Central memory CD4-positive, alpha-beta T cell (primary cell): Measurements from ENCODE around the gene GNA12.

Source experiments
- DNase-seq: peaks from one replicate; pipeline ENCODE4 v3.0.0; 2022
- total RNA-seq, 3 experiments: gene quantifications; one replicate each; lab custom pipeline; 2026; lab: John Stamatoyannopoulos, UW

Gene GNA12
- 18.1 to 49.9 (median 36.2) reads per million in 3 experiments for total RNA-seq

DNA sequence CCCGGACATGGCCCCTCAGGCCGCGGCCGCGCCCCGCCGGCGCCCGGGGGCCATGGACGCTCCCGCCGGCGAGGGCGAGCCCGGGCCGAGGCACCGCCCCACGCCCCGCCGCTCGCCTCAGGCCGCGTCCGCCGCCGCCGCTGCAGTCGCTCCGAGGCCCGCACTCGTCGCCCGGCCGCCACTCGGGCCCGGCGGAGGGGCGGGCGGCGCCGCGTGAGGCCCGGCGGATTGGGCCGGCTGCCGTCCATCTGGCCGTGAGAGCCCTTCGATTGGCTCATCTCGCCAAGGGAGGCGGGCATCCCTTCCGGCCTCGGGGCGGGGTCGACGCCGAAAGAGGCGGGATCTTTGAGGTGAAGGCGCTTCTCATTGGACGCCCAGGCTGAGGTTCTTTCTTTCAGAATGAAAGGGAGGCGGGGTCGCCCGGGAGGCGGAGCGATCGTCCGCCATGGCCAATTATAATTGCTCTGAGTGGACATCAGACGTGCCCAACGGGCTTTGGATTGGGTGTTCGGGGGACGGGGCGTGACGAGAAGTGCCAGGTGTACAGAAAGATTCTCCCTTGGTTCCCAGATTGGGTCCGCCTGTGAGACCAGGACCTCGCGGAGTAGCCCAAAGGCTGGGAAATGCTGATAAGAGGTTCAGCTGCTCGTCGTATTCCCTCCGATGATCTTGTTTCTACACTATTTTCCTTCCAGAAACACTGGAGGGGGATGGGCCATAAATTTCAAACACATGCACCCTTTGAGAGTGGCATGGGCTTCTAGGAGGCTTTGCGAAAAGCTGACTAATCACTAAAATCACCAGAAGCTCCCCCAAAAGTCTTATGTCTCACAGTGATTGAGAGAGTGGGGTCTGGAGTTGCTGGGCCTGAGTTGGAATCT lies at the start of gene GNA12:
Gene GNA12 (minus strand): TSS at position 156 of the 881 bp plus-strand sequence. CDS start 147 bp downstream, at position 9.
- DNase-seq, result peak; percentile 97

- no peak for DNase-seq
These were observed 49.3 kb upstream of the GNA12 start for GRCh38 chr7:2893411-2893861.

DNA sequence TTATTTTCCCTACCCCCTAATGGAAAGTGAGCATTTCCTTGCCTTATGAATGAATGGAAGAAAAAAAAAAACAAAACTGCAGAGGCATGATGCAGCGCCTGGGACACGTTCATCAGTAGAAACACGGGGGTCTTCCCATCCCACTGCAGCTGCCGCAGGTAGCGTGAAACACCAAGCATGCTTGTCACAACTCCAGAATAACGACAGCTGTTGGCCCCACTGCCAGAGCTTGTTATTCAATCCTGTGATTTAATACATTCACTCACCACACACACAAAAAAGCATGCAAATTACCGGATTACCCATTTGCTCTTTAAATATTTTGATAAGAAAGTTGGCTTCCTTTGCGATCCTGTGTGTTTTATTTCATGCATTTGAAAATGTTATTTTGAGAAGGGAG lies 48.4 kb upstream of the GNA12 start:
- DNase-seq, result no peak

DNA sequence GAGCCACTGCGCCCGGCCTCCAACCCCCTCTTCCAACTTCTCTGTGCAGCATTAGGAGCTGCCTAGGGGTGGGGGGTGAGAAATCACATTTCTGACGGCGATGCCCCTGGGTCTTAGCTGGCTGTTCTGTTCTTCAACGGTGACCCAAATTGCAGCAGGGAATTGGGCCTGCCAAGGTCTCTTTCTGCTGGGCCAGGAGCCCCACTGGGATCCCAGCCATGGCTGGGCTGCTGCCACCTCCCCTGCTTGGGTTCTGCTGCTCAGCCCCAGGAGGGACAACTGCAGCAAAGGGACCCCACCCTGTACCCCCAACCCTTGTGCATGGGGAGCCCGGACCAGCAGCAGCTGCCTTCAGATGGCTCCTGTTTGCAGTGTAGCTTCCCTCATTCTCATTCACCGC lies 43.7 kb upstream of the GNA12 start:
- DNase-seq, result no peak

GRCh38 chr7:2886900-2887299 lies 42.8 kb upstream of the GNA12 start:
- peak; percentile 40 for DNase-seq

GRCh38 chr7:2886391-2886790 lies 42.3 kb upstream of the GNA12 start:
- DNase-seq, result no peak

DNA sequence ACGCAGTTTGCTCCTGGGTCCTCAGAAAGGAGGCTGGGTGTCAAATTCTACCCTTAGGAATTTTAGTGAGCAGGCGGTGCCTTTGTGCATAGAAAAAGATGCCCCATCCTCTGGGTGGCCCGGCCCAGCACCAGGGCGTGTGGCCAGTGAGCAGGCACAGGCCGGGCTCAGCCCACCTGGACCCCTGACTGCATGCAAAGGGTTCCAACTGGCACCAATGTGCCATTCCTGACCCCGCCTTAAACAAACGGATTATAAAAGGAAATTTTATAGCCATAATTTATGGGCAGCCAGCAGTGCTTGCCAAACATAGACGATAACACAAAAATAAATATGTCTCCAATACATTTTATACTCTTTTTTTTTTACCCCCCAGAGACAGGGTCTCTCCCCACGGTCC lies 40.1 kb upstream of the GNA12 start:
- DNase-seq, result no peak

DNA sequence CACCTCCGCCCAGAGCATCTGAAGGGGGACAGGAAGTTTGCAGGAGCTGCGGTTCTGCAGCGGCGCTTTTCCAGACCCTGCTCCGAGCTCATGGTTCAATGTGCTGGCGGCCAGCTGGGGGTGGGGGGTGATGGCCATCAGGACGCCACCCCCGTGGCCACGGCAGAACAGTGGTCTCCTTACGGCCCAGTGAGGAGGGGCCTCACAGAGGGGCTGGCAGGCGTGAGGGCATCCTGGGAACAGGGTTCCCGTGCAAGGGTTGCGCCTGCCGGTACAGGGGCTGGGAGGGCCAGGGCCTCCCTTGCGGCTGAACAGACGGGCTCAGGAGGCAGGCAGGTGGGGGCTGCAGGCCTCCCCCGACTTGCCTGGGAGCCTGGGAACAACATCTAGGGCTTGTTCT lies 39.0 kb upstream of the GNA12 start:
- no peak for DNase-seq

GRCh38 chr7:2882111-2882510 lies 38.0 kb upstream of the GNA12 start:
- DNase-seq, result no peak

DNA sequence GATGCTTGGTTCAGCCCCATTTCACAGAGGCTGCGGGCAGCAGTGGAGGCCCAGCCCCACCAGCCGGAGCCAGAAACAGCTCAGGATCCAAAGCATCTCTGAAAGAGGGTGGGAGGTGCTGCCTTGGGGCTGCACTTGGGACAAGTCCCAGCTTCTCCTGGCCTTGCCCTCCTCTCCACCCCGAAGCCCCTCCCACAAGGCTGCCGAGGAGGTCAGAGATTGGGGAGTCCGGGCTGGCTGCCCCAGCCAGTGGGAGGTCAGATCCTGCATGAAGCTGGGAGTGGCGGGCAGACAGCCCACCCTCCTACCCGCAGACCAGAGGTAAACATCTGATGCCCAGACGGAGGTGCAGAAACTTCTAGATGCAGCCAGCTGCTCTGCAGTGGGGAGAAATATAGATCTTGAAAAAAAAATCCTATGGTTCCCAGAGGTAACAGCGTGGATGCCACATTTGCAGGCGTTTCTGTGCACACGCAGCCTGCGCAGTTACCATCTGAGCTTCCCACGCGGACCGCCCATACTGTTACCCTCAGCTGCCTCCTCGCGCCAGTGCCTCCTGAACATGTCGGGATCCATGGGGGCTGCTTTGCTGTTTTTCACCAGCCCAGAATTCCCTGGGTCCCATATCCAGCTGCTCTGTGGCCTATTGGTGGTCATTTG lies 36.9 kb upstream of the GNA12 start:
- DNase-seq, result no peak

DNA sequence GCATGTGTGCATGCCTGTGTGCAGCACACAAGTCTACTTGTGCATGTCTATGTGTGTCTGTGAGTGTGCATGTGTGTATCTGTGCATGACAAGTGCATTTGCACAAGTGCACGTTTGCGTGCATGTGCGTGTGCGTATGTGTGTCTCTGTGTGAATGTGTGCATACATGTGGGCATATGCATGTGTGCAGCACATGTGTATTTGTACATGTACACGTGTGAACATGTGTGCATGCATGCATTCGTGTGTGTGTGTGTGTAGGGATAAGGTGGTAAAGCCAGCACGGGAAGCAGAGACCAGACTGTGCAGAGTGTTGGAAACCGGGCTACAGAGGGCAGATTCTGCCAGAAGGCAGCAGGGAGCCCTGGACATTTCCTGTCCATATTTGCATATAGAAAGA lies 35.9 kb upstream of the GNA12 start:
- DNase-seq, result no peak

DNA sequence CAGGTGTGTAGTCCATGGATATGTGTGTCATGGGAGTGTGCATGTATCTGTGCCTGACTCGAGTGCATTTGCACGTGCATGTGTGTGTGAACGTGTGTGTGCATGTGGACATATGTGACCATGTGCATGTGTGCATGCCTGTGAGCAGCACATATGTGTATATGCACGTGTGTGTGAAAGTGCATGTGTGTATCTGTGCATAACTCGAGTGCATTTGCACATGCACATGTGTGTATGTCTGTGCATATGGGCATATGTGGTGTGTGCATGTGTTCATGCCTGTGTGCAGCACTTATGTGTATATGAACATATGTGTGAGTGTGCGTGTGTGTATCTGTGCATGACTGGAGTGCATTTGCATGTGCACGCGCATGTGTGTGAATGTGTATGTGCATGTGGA lies 35.2 kb upstream of the GNA12 start:
- DNase-seq, result no peak

GRCh38 chr7:2878306-2878705 lies 34.2 kb upstream of the GNA12 start:
- no peak for DNase-seq

GRCh38 chr7:2876031-2876731 lies 32.1 kb upstream of the GNA12 start:
- no peak for DNase-seq

DNA sequence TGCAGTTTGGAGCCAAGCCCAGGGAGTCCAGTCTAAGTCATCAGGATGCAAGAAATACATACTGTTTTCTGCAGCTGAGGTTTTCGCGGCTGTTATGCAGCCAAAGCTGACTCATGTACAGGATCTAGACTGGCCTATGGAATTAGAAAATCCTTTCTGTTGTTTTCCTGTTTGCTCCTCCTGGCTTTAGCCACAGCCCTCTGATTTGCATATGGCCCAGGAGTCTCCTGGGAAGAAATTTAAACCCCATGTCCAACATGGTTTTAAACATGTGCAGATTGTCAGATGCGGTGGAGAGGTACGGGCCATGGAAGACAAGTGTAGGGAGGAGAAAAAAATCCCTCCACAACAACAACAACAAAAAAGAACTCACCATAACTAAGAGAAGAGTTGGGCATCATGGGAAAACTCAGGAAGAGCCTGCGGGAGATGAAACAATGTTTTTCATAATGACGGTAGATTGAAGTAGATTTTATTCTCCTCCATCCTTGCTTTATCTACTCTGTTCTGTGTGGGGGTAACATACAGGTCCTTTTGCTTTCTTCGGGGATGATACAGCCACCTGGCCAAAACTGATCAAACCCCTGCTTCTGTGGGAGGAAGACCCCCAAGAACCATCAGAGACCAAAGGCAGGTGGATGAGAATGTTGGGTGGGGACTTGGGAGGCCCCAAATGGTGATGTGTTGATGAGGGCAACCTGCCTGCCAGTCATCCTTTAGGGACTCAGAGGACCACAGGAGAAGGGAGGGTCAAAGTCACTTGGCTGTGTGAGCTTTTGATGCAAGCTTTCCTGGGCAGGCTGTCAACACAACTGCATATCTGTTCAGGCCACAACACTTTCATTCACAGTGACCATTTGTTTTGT lies 29.8 kb upstream of the GNA12 start:
- no peak for DNase-seq

- DNase-seq, result no peak
These were observed 29.0 kb upstream of the GNA12 start for GRCh38 chr7:2873146-2873545.

DNA sequence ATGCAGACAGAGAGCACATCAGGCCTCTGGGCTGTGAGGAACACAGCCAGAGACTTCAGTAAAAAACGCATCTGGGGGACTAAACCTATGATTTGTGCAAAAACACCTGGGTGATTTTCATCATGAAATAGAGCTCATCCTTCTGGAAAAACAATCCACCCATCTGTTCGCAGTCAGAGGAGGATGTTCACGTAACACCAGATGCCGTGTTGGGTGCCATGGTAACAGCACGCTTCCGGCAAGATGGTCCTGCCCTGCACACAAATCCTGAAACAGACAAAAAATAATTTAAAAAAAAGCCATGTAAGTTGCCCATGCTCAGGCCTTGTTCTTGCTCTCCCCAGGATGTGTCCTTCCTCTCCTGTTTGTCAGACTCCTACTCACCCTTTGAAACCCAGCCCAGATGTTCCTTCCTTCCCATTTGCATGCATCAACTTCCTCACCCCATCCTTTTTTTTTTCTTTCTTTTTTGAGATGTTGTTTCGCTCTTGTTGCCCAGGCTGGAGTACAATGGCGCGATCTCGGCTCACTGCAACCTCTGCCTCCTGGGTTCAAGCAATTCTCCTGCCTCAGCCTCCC lies 28.3 kb upstream of the GNA12 start:
- DNase-seq, result no peak

- peak; percentile 56 for DNase-seq
These were observed 26.4 kb upstream of the GNA12 start for GRCh38 chr7:2870471-2870931.

- DNase-seq, result no peak
These were observed 25.9 kb upstream of the GNA12 start for GRCh38 chr7:2869981-2870380.

- no peak for DNase-seq
These were observed 22.5 kb upstream of the GNA12 start for GRCh38 chr7:2866601-2867000.

GRCh38 chr7:2864999-2865670 lies 21.0 kb upstream of the GNA12 start:
- peak; percentile 60 for DNase-seq
